HG03571 (cell line): ENCODE data around the gene ABRACL.
"Not testable (repeated sequence)": the region's sequence is repeated elsewhere in the genome, so short reads cannot be mapped to it uniquely, and the experiment has no call there.

Source experiments
- ATAC-seq: cut with Tn5 transposase; IDR thresholded peaks from one replicate; pipeline ENCODE4 v1.9.1; 2021; ENCODE audit not compliant: unreplicated experiment

Gene ABRACL

GRCh38 chr6:139010674-139011073 lies 17.9 kb upstream of the ABRACL start:
- no peak for ATAC-seq

GRCh38 chr6:139011980-139012379 lies 16.6 kb upstream of the ABRACL start:
- no peak for ATAC-seq

DNA sequence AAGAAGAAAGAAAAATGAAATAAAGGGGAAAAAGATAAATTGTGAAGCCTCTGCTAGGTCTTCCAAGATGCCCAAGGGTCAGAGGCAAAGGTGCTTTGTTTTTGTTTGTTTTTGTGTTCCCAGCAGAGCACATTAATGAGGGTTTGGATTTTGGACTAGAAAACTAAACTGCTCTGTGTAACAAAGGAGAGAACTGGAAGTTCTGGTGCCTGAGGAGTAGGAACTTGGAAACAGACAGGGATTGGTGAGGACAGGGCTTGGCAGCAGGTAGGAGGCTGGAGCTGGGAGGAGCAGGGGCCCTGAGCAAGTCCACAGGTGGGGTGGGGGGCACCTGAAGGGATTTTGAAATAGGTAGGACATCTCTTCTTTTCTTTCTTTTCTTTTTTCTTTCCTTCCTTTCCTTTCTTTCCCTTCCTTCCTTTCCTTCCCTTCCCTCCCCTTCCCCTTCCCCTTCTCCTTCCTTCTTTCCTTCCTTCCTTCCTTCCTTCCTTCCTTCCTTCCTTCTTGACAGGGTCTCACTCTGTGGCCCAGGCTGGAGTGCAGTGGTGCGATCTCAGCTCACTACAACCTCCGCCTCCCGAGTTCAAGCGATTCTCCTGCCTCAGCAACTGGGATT lies 15.3 kb upstream of the ABRACL start:
- ATAC-seq = no peak

DNA sequence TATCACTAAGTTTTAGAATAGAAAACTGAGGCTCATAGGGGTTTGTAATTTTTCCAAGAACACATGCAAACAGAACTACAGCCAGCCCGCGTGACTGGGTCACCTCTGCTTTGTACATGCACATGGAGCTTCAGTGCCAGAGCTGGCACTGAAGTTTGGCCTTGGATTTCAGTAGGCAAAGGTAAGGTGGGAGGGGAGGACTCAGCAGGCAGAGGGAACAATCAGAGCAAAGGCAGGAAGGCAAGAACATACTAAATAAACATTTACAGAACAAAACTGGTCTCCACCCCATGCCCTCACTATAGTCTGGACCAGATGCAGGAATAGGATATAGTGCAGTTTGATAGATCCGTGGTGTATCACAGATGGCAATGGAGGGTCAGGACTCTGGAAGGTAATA lies 13.6 kb upstream of the ABRACL start:
- no peak for ATAC-seq

DNA sequence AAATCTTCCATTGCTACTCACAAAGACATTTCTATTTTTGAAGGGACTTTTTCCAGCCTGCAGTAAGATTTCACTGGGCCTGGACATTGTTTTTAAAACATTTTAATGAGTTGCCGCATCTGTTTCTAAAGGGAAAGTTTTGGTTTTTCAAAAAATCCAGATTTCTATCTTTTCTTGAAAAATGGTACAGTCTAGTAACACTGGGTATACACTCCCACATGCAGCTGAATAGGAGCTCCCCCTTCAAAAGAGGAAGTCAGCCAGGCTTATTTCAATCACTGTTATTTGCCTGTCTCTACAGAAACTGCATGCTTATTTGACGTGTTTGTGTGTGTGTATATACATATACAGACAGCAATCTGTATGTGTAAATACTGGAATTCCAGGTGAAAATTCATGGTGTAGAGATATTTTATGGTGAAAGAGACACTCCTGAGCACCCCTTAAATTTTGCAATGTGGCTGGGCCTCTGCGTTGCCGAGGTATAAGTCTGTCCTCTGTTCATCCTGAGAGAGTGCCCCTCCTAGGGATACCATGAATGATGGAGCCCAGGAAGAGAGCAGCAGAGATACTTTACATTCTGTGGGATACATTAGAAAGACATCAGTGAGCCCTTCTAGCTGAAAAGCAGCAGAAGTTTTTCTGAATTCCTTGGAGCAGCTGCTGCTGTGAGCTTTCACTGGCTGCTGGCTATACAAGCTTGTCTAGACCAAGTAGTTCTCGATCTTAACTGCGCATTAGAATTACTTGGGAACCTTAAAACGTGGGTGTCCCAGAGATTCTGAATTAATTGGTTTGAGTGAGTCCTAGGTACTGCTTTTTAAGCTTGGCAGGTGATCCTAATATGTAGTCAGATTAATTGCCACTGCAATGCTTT lies 12.0 kb upstream of the ABRACL start:
- ATAC-seq = no peak

DNA sequence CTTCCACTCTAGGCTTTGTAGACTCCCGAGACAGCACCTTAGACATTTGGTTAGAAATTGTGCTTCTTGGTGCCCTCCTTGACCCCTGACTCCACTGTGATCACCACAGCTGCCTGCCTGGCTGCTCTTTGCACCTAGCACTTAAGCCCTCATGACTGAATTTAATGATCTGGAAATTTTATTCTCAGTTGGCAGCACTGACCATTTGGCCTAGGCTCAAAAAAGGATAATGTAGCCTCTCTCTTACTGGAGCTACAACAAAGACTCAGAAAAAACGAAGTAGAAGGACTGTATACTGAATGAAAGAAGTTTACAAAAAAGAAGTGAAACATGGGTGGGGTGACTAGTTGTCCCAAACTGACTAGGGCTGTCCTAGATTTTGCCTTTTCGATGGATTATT lies 11.3 kb upstream of the ABRACL start:
- no peak for ATAC-seq

DNA sequence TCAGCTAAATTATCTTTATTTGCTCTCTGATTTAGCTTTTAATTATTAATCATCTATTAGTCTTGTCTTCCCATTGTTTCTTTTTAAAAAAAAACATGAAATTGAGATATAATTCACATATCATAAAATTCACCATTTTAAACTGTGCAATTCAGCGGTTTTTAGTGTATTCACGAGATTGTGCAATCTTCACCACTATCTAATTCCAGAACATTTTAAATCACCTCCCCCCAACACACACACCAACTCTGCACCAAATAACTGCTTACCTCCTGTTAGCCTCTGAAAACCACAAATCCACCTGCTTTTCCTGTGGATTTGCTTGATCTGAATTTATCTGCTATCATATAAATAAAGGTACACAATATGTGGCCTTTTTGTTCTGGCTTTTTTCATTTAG lies 8.8 kb upstream of the ABRACL start:
- ATAC-seq = no peak

DNA sequence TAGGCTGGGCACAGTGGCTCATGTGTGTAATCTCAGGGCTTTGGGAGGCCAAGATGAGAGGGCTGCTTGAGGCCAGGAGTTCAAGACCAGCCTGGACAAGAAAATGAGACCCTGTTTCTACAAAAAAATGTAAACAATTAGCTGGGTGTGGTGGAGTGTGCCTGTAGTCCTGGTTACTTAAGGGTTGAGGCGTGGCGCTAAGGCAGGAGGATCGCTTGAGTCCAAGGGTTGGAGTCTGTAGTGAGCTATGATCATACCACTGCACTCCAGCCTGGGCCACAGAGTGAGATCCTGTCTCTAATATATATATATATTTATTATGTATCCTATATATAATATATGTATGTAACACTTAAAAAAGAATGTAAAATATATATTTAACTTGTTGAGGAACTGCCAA lies 7.9 kb upstream of the ABRACL start:
- no peak for ATAC-seq

GRCh38 chr6:139025416-139025815 lies 3.1 kb upstream of the ABRACL start:
- not testable (repeated sequence) for ATAC-seq

GRCh38 chr6:139027620-139028182 lies 844 bp upstream of the ABRACL start:
- no peak for ATAC-seq

- no peak for ATAC-seq
Measured at GRCh38 chr6:139028215-139028657, 309 bp upstream of the ABRACL start.

- ATAC-seq = peak; percentile 29
Measured at GRCh38 chr6:139029470-139030227, 1.1 kb downstream of the ABRACL start.

DNA sequence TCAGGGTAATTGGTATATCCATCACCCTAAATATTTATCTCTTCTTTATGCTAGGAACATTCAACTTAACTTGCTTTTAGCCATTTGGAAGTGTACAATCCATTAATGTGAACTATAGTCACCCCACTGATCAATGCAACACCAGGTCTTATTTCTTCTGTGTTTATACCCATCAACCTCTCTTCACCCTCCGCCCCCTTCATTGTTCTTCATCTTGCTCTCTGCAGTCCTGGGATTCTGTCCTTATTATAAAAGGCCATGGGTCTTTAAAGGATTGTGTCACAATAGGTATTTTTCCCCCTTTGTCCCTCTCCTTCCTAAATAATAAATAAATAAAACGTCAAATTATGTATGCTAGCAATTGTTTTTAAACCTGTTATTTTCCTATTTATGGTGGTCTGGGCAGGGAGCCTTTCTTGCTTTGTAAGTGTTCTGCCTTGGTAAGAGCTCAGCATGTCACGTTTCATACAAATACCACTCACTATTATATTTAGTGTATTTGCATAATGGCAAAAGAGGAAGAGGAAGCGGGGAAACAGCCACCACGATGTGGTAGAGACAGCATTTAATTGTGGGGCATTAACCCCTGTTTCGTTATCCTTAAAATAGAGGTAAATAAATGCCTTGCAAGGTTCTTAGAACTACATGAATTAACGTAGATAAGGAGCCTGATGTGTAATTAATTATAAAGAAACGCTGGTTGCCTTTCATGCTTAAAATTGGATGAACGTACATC lies 1.9 kb downstream of the ABRACL start:
- peak; percentile 63 for ATAC-seq

DNA sequence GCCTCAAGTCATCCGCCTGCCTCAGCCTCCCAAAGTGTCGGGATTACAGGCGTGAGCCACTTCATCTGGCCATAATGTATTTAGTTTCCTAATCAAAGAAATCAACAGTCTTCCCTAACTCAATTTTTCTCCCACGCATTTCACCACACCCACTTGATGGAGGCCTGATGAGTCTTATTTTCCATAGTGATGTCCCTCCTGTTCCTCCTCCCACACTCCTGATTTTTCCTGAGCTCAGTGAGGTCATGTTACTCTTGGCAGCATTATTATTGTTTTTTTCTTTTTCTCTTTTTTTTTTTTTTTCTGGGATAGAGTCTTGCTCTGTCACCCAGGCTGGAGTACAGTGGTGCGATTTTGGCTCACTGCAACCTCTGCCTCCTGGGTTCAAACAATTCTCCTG lies 8.9 kb downstream of the ABRACL start:
- no peak for ATAC-seq

- no peak for ATAC-seq
Measured at GRCh38 chr6:139044250-139044649, 15.7 kb downstream of the ABRACL start.

- ATAC-seq = no peak
Measured at GRCh38 chr6:139047677-139048076, 19.1 kb downstream of the ABRACL start.

GRCh38 chr6:139048912-139049311 lies 20.4 kb downstream of the ABRACL start:
- ATAC-seq = not testable (repeated sequence)

DNA sequence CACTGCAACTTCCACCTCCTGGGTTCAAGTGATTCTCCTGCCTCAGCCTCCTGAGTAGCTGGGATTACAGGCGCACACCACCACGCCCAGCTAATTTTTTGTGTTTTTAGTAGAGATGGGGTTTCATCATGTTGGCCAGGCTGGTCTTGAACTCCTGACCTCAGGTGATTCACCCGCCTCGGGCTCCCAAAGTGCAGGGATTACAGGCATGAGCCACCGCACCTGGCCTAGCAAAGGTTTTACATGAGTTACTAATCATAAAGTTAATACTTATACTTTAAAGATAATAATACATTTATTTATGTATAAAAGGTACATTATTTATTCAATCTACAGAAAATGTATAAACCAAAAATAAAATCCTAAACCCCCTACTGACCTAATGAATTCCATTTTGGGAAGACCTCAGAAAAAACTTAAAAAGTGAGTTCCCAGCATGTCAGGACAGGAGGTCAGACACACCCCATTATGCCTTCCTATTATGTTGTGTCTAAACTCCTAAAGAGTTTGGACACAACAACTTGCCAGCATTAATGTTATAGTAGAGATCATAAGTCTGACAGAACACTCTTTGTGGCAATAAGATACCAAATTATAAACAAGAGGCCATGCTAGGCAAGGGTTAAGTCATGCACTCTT lies 21.7 kb downstream of the ABRACL start:
- not testable (repeated sequence) for ATAC-seq

DNA sequence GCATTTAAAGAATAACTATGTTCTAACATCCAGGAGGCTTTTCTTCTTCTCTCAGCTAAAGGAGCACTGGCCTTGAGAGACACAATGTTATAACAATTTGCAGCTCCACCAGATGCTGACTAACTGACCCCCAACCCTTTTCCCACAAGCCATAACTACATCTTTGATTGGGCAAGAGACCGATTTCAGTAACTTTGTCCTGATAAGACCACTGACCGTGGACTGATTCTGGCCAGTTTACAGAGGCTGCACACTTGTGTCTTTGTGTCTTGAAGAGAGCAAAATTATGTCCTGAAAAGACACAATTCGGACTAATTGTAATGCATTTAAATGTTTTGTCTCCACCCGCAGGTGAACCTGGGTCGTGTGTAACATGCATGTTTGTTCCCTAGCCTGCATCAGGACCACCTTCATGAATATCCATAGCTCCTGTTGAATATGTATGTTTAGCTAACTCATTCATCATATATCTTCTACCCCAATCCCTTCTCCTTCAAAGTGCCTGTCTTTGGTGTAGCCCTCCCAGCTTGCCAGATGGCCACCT lies 22.3 kb downstream of the ABRACL start:
- no peak for ATAC-seq
